ENCODE results near the gene STAT1.

The STAT1 gene

DNA sequence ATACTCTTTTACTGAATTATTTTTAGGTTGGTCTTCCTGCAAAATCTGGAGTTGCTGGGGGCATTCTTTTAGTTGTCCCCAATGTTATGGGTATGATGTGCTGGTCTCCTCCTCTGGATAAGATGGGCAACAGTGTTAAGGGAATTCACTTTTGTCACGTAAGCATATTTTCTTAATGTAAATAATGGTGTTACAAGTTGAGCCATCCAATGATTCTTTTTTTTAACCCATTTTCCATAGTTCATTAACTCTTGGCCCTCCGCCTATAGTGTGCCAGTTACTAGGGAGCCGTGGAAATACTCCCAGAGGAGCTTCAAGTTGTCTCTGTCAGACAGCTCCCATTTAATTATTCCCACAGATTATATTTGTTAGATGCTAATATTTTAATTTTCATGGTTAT is 83.6 kb downstream of the STAT1 start:
- no peaks in the 10 kb centered on the region for H3K4me1 ChIP-seq (ENCODE audit: control insufficient read depth in 2 of 2, insufficient read depth in 2 of 2, low read length in 2 of 2)
- no peaks in the 10 kb centered on the region for H3K27me3 ChIP-seq (ENCODE audit: control insufficient read depth in 2 of 2, insufficient read depth in 2 of 2, low read length in 2 of 2)
- peaks cover 10 to 11% of the 10 kb centered on the region in 2 donors for H3K36me3 ChIP-seq (ENCODE audit: control insufficient read depth in 2 of 2, insufficient read depth in 2 of 2, low read length in 2 of 2)

GRCh38 chr2:190929919-190930318 is 84.1 kb downstream of the STAT1 start:
- Histone ChIP-seq H3K9me3 (ENCODE audit: control insufficient read depth in 2 of 2, low read length in 2 of 2) (no peaks in the 10 kb centered on the region), H3K27me3 (ENCODE audit: control insufficient read depth in 2 of 2, insufficient read depth in 2 of 2, low read length in 2 of 2) (no peaks in the 10 kb centered on the region), H3K4me1 (ENCODE audit: control insufficient read depth in 2 of 2, insufficient read depth in 2 of 2, low read length in 2 of 2) (no peaks in the 10 kb centered on the region), H3K36me3 (ENCODE audit: control insufficient read depth in 2 of 2, insufficient read depth in 2 of 2, low read length in 2 of 2) (peaks cover 10 to 14% of the 10 kb centered on the region in 2 donors), H3K4me3 (ENCODE audit: low read length in 2 of 2) (no peak overlapping the region), H3K9ac (ENCODE audit: low read depth in 1 of 2, low read length in 2 of 2) (no peak overlapping the region), H3K27ac (ENCODE audit: low read depth in 2 of 2, low read length in 2 of 2) (no peak overlapping the region)

More for the DNA sequence above, 83.6 kb downstream of the STAT1 start:
- no peak overlapping the region for H3K27ac ChIP-seq (ENCODE audit: low read depth in 2 of 2, low read length in 2 of 2)
- no peak overlapping the region for H3K9ac ChIP-seq (ENCODE audit: low read depth in 1 of 2, low read length in 2 of 2)
- no peaks in the 10 kb centered on the region for H3K9me3 ChIP-seq (ENCODE audit: control insufficient read depth in 2 of 2, low read length in 2 of 2)
- H3K4me3 ChIP-seq (ENCODE audit: low read length in 2 of 2), result no peak overlapping the region

DNA sequence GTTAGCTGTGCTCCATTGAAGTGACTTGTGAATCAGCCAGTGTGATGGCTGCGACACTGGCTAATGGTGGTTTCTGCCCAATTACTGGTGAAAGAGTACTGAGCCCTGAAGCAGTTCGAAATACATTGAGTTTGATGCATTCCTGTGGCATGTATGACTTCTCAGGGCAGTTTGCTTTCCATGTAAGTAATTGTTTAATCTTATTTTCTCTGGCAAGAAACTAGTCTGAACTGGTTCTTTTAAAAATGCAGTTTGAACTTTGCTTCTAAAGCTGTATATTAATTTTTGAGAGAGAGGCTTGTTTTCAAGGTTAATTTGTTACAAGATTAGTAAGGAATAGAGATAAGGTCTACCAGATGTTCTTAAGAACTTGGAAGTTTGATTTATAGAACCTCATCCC is 86.7 kb downstream of the STAT1 start:
- Histone ChIP-seq H3K4me3 (ENCODE audit: low read length in 2 of 2) (no peak overlapping the region), H3K9ac (ENCODE audit: low read depth in 1 of 2, low read length in 2 of 2) (no peak overlapping the region), H3K4me1 (ENCODE audit: control insufficient read depth in 2 of 2, insufficient read depth in 2 of 2, low read length in 2 of 2) (no peaks in the 10 kb centered on the region), H3K9me3 (ENCODE audit: control insufficient read depth in 2 of 2, low read length in 2 of 2) (no peaks in the 10 kb centered on the region), H3K27me3 (ENCODE audit: control insufficient read depth in 2 of 2, insufficient read depth in 2 of 2, low read length in 2 of 2) (no peaks in the 10 kb centered on the region), H3K27ac (ENCODE audit: low read depth in 2 of 2, low read length in 2 of 2) (no peak overlapping the region), H3K36me3 (ENCODE audit: control insufficient read depth in 2 of 2, insufficient read depth in 2 of 2, low read length in 2 of 2) (peaks cover 24 to 26% of the 10 kb centered on the region in 2 donors)

DNA sequence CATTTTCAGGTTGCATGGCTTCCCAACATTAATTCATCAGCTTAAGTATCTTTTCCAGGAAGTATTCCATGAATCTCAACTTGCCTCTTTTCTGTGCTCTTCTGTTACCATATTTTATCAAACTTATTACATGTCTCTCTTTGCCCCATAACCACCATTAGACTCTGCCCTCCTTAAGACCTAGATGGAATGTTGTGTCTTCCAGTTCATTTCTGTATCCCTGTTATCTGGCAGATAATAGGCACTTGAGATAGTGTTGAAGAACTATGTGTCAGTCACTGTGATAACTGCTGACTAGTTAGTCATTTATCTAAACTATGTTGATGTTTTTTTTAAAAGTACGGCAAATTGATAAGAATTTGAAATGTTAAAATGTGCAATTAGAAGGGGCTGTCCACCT is 91.6 kb downstream of the STAT1 start:
- Histone ChIP-seq H3K27ac (ENCODE audit: low read depth in 2 of 2, low read length in 2 of 2) (no peak overlapping the region), H3K36me3 (ENCODE audit: control insufficient read depth in 2 of 2, insufficient read depth in 2 of 2, low read length in 2 of 2) (peaks cover 34 to 45% of the 10 kb centered on the region in 2 donors), H3K27me3 (ENCODE audit: control insufficient read depth in 2 of 2, insufficient read depth in 2 of 2, low read length in 2 of 2) (no peaks in the 10 kb centered on the region), H3K4me1 (ENCODE audit: control insufficient read depth in 2 of 2, insufficient read depth in 2 of 2, low read length in 2 of 2) (peaks cover 4 to 6% of the 10 kb centered on the region in 2 donors), H3K4me3 (ENCODE audit: low read length in 2 of 2) (no peak overlapping the region), H3K9me3 (ENCODE audit: control insufficient read depth in 2 of 2, low read length in 2 of 2) (no peaks in the 10 kb centered on the region), H3K9ac (ENCODE audit: low read depth in 1 of 2, low read length in 2 of 2) (no peak overlapping the region)

DNA sequence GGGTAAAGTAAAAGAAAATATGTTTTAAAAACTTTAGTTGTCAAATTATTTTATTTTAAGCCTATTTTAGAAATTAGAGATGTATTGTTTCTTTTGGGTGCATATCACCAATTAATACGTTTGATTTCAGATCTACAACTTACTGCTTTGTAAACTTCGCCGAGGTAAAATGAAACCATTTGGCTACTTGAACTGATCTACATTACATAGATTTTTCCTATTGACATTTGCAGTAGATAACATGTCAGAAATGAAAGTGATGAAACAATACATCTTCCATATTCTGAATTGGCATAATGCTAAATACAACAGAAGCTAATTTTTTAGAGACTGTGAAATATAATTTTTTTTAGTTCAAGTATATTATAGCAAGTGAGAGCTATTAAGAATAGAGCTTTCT is 93.9 kb downstream of the STAT1 start:
- no peaks in the 10 kb centered on the region for H3K27me3 ChIP-seq (ENCODE audit: control insufficient read depth in 2 of 2, insufficient read depth in 2 of 2, low read length in 2 of 2)
- no peak overlapping the region for H3K27ac ChIP-seq (ENCODE audit: low read depth in 2 of 2, low read length in 2 of 2)
- peaks cover 30 to 45% of the 10 kb centered on the region in 2 donors for H3K36me3 ChIP-seq (ENCODE audit: control insufficient read depth in 2 of 2, insufficient read depth in 2 of 2, low read length in 2 of 2)
- peaks cover 4 to 6% of the 10 kb centered on the region in 2 donors for H3K4me1 ChIP-seq (ENCODE audit: control insufficient read depth in 2 of 2, insufficient read depth in 2 of 2, low read length in 2 of 2)
- no peaks in the 10 kb centered on the region for H3K9me3 ChIP-seq (ENCODE audit: control insufficient read depth in 2 of 2, low read length in 2 of 2)
- H3K9ac ChIP-seq (ENCODE audit: low read depth in 1 of 2, low read length in 2 of 2), result no peak overlapping the region
- no peak overlapping the region for H3K4me3 ChIP-seq (ENCODE audit: low read length in 2 of 2)

Measured in mucosa of rectum (tissue), 2 donors.